Stimulated activated CD4-positive, alpha-beta T cell treated with anti-CD3 and anti-CD28 coated beads, Interleukin-4, amount 100 ng/mL, for 1 hour (primary cell): ENCODE results near the gene PPIP5K2.
"Not testable (repeated sequence)": the region's sequence is repeated elsewhere in the genome, so short reads cannot be mapped to it uniquely, and the experiment has no call there.

ENCODE experiments used
- DNase-seq: peaks from one replicate; pipeline ENCODE4 v3.0.0-alpha.2; 2020

Gene PPIP5K2

DNA sequence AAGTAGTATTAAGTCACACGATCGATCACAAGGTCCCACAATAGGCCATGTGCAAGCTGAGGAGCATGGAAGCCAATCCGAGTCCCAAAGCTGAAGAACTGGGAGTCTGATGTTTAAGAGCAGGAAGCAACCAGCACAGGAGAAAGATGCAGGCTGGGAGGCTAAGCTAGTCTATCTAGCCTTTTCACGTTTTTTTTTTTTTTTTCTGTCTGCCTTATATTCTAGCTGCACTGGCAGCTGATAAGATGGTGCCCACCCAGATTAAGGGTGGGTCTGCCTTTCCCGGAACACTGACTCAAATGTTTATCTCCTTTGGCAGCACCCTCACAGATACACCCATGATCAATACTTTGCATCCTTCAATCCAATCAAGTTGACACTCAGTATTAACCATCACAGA, 6.5 kb downstream of the PPIP5K2 start:
- no peak for DNase-seq

GRCh38 chr5:103127292-103127817, 7.3 kb downstream of the PPIP5K2 start:
- DNase-seq, result no peak

GRCh38 chr5:103128202-103128601, 8.1 kb downstream of the PPIP5K2 start:
- DNase-seq, result no peak

DNA sequence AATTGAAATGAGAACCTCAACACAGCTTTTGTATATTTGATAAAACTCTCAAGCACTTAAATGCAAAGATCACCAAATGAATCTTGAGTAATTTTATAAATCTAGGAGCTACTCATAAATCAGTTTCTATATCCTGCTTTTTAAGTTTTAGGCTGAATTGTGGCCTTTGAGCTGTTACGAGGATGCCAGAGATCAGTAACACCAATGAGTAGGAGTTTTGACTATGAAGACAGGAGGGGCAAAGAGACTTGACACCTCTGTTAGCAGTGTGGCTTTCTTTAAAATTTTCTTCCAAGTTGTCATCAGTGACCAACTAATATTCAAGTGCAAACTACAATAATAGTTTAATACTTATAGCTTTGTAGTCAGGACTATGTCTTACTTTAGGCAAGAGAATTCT, 12.6 kb downstream of the PPIP5K2 start:
- no peak for DNase-seq

- no peak for DNase-seq
Observed at GRCh38 chr5:103133231-103133630, 13.1 kb downstream of the PPIP5K2 start.

GRCh38 chr5:103135461-103135860, 15.4 kb downstream of the PPIP5K2 start:
- no peak for DNase-seq

- no peak for DNase-seq
Observed at GRCh38 chr5:103138202-103138690, 18.1 kb downstream of the PPIP5K2 start.

DNA sequence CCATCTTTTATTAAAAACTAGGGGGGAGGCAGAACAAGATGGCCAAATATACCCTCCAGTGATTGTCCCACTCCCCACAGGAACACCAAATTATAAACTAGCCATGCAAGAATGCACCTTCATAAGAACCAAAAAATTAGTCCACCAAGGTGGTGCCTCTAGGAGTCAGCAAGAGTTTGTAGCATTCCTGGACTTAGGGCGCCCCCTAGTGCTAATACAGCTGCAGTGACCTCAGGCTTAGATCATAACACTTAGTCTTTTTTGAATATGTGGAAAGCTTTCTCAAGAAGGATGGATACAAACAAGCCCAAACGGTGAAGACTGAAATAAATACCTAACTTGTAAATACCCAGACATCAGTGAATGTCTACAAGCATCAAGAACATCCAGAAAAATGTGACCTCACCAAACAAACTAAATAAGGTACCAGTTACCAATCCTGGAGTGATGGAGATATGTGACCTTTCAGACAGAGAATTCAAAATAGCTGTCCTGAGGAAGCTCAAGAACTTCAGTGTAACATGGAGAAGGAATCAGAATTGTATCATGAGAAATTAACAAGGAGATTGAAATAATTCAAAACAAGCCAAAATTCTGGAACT, 19.3 kb downstream of the PPIP5K2 start:
- peak; percentile 72 for DNase-seq

- DNase-seq, result not testable (repeated sequence)
Observed at GRCh38 chr5:103142132-103142531, 22.0 kb downstream of the PPIP5K2 start.

GRCh38 chr5:103145196-103145595, 25.1 kb downstream of the PPIP5K2 start:
- DNase-seq, result no peak

DNA sequence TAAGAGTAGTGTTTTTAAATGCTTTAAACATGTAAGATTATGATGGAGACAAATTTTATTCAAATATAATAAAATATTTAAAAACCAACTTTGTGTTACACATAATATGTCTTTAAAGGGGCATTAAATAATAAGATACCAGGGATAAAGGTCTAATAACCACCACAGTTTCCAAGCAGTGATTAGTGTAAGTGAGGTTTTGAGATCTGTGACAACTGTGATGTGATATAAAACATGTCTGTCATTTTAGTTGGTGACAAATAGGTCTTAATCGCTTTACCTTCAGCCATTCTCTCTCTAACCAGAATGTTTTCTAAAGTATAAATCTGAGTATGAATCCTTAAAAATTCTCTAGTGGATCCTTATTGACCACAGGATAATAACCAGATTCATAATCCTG, 28.1 kb downstream of the PPIP5K2 start:
- DNase-seq, result no peak

DNA sequence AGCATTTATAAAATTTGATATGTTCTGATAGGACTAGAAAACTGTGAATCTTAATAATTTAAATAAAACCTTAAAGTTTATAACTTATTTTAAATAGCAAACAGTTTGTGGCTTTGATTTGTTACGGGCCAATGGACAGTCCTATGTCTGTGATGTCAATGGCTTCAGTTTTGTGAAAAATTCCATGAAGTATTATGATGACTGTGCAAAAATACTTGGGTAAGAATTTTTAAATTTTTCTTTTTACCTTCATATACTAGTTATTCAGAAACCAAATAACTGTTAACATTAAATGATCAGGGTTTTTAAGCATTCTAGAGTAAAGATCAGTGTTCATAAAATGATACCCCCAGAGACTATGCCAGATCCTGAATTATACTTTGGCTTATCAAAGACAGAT, 31.1 kb downstream of the PPIP5K2 start:
- DNase-seq, result no peak

- no peak for DNase-seq
Observed at GRCh38 chr5:103166706-103167105, 46.6 kb downstream of the PPIP5K2 start.

DNA sequence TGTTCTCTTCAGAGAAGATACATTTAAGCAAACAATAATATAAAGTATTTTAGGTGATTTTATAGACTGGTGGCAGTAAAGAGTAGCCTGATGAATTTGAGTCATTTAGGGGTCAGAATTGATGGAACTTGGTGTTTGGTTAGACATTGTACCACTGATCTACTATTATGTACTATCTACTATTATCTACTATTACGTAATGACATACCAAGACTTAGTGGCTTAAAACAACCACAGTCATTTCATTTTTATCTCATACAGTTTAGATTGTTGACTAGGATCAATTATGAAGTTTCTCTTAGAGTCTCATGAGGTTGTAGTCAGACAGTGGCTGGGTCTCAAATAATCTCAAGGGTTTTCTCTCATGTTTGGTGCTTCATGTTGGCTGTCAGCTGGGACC, 54.0 kb downstream of the PPIP5K2 start:
- DNase-seq, result no peak

GRCh38 chr5:103177543-103177942, 57.4 kb downstream of the PPIP5K2 start:
- DNase-seq, result no peak

DNA sequence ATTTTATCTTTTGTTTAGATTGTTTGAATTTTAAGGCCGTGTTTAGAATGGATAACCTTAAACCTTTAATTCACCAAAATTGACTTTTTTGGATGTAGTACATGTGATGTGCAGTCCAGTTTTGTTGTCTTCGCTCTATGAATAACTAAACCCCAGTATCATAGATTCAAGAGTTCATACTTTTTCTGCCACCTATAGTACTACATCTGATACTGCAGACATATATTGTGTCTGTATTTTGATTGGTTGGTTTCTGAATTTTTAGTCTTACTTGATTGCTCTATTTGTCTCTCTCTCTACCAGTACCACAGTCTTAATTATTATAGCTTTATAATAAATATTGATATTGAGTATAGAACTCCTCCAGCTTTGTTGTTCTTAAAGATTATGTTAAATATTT, 58.1 kb downstream of the PPIP5K2 start:
- no peak for DNase-seq

DNA sequence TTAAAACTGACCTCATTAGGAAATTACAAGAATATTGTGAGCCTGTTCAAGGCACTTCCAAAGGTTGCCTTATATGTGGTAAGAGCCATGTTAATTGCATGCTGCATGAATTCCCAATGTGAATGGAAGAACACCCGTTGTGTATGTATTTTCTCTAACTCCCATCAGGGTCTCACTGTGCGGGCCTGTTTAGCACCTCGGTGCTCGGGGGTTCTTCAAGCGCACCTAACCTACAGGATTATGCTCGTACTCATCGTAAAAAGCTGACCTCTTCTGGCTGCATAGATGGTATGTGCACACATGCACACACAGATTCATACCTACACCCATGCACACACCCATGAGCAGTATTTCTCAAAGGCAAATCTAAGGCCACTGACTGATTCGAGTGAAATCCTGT, 66.1 kb downstream of the PPIP5K2 start:
- no peak for DNase-seq

DNA sequence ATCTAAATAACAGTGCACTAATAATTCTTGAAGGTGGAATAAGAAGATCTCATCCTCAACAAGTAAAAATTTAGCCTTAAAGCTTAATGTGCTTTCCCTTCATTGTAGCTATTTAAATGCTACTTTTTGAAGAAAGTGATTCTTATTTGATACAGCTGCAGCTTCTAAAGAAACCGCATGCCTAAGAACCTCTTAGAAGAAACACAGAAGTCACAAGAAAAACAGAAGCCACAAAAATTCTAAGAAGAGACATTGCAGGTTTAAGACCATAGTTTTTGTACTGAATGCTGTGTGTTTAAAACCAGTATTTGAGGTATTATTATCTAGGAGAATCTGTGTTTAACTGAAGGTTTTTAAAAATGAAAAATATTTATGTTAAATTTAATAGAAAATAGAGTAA, 68.3 kb downstream of the PPIP5K2 start:
- DNase-seq, result no peak

- no peak for DNase-seq
Observed at GRCh38 chr5:103203226-103203625, 83.1 kb downstream of the PPIP5K2 start.

DNA sequence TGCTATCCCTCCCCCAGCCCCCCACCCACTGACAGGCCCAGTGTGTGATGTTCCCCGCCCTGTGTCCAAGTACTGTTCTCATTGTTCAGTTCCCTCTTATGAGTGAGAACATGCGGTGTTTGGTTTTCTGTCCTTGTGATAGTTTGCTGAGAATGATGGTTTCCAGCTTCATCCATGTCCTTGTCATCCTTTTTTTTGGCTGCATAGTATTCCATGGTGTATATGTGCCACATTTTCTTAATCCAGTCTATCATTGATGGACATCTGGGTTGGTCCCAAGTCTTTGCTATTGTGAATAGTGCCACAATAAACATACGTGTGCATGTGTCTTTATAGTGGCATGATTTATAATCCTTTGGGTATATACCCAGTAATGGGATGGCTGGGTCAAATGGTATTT, 84.9 kb downstream of the PPIP5K2 start:
- not testable (repeated sequence) for DNase-seq

DNA sequence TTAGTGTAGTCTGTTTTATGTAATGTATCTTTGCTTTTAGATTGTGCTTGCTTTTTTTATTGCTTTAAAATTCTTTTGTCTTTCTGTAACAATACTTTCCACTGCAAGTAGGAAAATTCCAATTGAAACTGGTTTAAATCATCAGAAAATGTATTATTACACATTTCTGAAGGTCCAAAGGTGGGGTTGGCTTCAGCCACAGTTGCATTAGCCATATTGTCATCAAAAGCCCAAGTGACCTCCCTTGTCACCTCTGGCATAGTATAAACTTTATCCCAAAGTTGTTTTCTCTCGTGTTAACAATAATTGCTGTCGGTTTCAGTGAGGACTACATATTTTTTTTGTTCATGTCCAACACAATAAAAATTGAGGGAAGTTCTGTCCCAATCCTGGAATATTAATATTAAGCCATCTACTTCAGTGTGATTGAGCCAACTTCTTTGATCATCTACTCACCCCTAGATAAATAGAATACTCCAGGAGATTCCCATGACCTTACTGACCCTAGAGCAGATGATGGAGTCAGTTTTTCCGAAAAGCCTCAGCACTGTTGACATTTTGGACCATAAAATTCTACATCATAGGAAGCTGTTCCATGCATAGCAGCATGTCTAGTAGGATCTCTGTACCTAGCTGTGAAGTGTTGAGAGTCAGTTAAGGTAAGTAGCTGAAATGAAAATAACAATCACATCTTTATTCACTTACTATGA, 86.0 kb downstream of the PPIP5K2 start:
- DNase-seq, result no peak

DNA sequence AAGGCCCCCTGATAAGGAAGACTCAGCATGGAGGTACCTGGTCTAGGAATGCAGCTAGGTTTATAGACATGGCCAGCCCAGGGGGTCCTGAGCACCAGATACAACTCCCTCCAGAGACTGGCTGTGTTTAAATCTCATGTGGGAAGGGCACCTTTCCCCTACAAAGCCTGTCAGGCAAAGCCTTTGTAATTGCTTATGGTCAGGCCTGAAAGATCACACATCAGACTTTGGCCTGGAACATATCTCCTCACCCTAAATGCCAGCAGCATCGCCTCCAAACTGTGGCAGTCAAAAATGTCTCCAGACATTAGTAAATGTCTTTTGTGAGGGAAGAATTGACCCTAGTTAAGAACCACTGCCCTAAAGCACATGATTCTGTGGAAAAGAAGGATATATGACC, 86.9 kb downstream of the PPIP5K2 start:
- DNase-seq, result no peak

DNA sequence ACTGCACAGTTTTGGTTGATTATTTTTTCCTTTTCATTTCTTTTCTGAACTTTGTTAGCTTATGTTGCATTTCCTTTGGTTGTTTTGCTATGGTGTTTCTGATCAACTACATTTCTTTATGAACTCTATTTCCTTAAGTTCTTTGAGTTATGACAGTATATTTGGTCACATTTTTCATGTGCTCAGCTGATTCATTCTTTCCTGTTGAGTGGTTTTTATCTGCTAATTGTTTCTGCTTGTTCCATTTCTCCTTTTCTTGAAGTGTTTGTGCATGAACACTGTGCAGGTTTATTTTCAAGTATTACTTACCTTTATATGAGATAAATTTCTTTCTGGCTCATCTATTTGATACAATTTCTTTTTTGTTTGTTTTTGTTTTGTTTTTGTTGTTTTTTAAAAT, 87.6 kb downstream of the PPIP5K2 start:
- DNase-seq, result no peak

- DNase-seq, result no peak
Observed at GRCh38 chr5:103208460-103208859, 88.4 kb downstream of the PPIP5K2 start.

DNA sequence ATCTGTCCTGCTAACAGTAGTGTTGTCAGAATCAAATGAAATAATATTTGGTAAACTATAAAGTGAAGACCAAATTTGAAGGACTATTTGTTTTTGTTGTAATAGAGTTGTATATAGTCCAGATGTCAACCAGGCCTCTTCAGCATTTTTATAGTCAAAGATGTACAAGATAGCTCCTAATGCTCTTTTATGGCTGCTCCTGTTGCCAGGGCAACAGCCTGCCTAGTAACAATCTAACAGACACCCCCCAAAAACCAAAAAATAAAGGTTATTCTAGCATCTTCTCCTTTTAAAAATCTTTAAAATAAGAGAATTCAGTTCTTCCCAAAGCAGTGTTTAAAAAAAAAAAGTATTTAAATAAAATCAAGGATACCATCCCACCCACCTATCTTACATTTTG, 89.0 kb downstream of the PPIP5K2 start:
- DNase-seq, result no peak
